KMS-11 (cell line): Measurements from ENCODE around the gene CALCB.
"Not testable (repeated sequence)": the region's sequence is repeated elsewhere in the genome, so short reads cannot be mapped to it uniquely, and the experiment has no call there.

Source experiments
- H2AFZ ChIP-seq: fragments of 200-600 bp; sonication (generic); 2 replicates; pipeline ENCODE4 v1.6.1; 2016; ENCODE audit warnings: antibody characterized with exemption, mixed run types, low read depth
- H3K27ac ChIP-seq: fragments of 200-600 bp; sonication (generic); 2 replicates; pipeline ENCODE4 v1.6.1; 2016; ENCODE audit warnings: mild to moderate bottlenecking, mixed run types
- H3K27me3 ChIP-seq: fragments of 200-600 bp; sonication (generic); 2 replicates; pipeline ENCODE4 v1.6.1; 2017; ENCODE audit warnings: mild to moderate bottlenecking, low read depth, mixed run types, moderate library complexity; ENCODE audit not compliant: insufficient read depth
- H3K36me3 ChIP-seq: fragments of 200-600 bp; sonication (generic); 2 replicates; pipeline ENCODE4 v1.6.1; 2017; ENCODE audit warnings: mild to moderate bottlenecking, mixed run types; ENCODE audit not compliant: insufficient read depth
- H3K4me1 ChIP-seq: fragments of 200-600 bp; sonication (generic); 2 replicates; pipeline ENCODE4 v1.6.1; 2016; ENCODE audit warnings: mild to moderate bottlenecking, low read depth, mixed run types; ENCODE audit not compliant: poor library complexity, severe bottlenecking
- H3K4me2 ChIP-seq: fragments of 200-600 bp; sonication (generic); 2 replicates; pipeline ENCODE4 v1.7.0; 2016; ENCODE audit warnings: mild to moderate bottlenecking, mixed run types
- H3K4me3 ChIP-seq: fragments of 200-600 bp; sonication (generic); IDR thresholded peaks from 2 replicates; pipeline ENCODE4 v1.6.1; 2017; ENCODE audit warnings: low read depth, low read length, mixed read lengths; ENCODE audit not compliant: insufficient read depth
- H3K79me2 ChIP-seq: fragments of 200-600 bp; sonication (generic); 2 replicates; pipeline ENCODE4 v1.6.1; 2016; ENCODE audit warnings: low read depth, mixed run types; ENCODE audit not compliant: insufficient read depth
- H3K9ac ChIP-seq: fragments of 200-600 bp; sonication (generic); 2 replicates; pipeline ENCODE4 v1.6.1; 2016; ENCODE audit warnings: mild to moderate bottlenecking, mixed run types
- H4K20me1 ChIP-seq: fragments of 200-600 bp; sonication (generic); 2 replicates; pipeline ENCODE4 v1.6.1; 2016; ENCODE audit warnings: mild to moderate bottlenecking, mixed run types; ENCODE audit not compliant: insufficient read depth
- CTCF ChIP-seq: fragments of 200-600 bp; sonication (generic); conservative IDR thresholded peaks from 2 replicates; pipeline ENCODE4 v1.6.1; 2017; ENCODE audit warnings: low read depth, mild to moderate bottlenecking, antibody characterized with exemption, low read length, moderate library complexity, mixed read lengths

The CALCB gene

DNA sequence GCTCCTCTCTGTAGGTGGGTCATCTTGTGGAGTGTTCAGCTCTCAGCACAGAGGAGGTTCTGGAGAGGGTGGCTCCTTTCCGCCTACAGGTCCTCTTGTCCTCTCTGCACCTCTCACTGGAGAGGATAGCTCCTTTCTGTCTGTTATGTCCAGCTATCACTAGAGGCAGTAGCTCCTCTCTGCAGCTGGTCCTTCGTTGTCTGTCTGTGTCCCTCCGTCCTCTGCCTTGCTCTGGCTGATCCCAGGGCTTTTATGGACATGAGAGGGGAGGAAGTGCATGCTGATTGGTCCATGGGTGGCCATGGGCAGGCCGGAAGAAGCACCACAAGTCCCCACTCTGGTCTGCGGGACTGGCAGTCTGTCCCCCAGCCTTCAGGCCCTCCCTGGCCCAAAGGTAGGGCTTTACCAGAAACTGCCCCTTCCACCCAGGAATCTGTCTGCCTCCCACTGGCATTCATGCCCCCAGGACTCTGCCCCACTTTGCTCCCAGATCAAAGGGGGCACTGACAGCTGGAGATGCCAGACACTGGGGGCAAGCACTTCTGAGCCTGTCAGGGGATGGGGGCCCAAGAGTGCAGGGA lies 38.6 kb upstream of the CALCB start:
- no peaks in the 10 kb centered on the region for H4K20me1 ChIP-seq
- no peak overlapping the region for H3K9ac ChIP-seq
- no peak overlapping the region for H3K27ac ChIP-seq
- H3K4me2 ChIP-seq = no peak overlapping the region
- no peak overlapping the region for H2AFZ ChIP-seq
- H3K36me3 ChIP-seq = no peaks in the 10 kb centered on the region
- no peaks in the 10 kb centered on the region for H3K27me3 ChIP-seq
- no peaks in the 10 kb centered on the region for H3K4me1 ChIP-seq
- H3K4me3 ChIP-seq = no peak overlapping the region
- H3K79me2 ChIP-seq = no peaks in the 10 kb centered on the region
- no peak for TF ChIP-seq CTCF

DNA sequence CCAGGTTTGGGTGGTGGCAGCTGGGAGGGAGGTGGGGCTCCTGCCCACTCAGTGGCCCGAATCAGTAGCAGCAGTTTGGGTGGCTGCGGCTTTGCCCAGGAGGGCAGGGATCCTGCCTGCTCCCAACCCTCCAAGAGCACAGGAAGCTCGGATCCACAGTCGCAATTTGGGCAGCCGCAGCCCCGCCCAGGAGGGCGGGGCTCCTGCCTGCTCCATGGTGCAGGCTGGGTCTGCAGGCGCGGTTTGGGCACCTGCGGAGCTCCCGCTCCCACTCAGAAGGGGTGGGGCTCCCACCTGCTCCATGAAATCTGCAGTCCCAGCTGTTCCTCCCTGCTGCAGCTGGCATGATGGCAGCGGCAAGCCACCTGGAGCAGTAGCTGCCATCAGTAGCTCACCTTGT lies 38.1 kb upstream of the CALCB start:
- Histone ChIP-seq H3K4me1 (no peaks in the 10 kb centered on the region), H2AFZ (no peak overlapping the region), H3K4me2 (no peak overlapping the region), H3K36me3 (no peaks in the 10 kb centered on the region), H3K79me2 (no peaks in the 10 kb centered on the region), H3K9ac (no peak overlapping the region), H3K27me3 (no peaks in the 10 kb centered on the region), H3K27ac (no peak overlapping the region), H4K20me1 (no peaks in the 10 kb centered on the region), H3K4me3 (no peak overlapping the region)
- no peak for TF ChIP-seq CTCF

GRCh38 chr11:15038963-15039362 lies 34.4 kb upstream of the CALCB start:
- TF ChIP-seq CTCF = no peak
- Histone ChIP-seq H4K20me1 (no peaks in the 10 kb centered on the region), H3K27ac (no peak overlapping the region), H3K79me2 (no peaks in the 10 kb centered on the region), H3K4me3 (no peak overlapping the region), H3K9ac (no peak overlapping the region), H3K4me2 (no peak overlapping the region), H3K27me3 (no peaks in the 10 kb centered on the region), H3K4me1 (no peaks in the 10 kb centered on the region), H2AFZ (no peak overlapping the region), H3K36me3 (no peaks in the 10 kb centered on the region)

DNA sequence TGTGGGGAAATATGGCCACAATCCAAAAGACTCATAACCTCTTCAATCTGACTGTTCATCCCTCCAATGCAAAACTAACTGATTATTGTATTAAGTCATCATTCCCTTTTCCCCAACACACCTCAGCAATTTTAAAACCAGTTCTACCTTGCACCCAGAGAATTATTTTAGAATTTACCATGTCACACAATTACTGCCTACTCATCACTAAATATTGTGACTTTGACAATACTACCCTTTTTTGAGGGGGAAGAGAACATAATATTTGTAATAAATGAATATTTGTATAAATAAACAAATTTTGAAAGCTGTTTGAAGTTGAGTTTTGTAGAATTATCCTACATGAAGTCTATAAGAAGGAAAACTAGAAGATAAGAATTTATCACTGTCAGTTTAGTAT lies 28.2 kb upstream of the CALCB start:
- Histone ChIP-seq H3K4me3 (no peak overlapping the region), H3K9ac (no peak overlapping the region), H3K79me2 (no peaks in the 10 kb centered on the region), H3K4me1 (no peaks in the 10 kb centered on the region), H3K4me2 (no peak overlapping the region), H3K27ac (no peak overlapping the region), H2AFZ (no peak overlapping the region), H4K20me1 (no peaks in the 10 kb centered on the region), H3K36me3 (no peaks in the 10 kb centered on the region), H3K27me3 (no peaks in the 10 kb centered on the region)
- TF ChIP-seq CTCF = no peak

- Histone ChIP-seq H3K9ac (no peak overlapping the region), H3K4me2 (no peak overlapping the region), H3K79me2 (no peaks in the 10 kb centered on the region), H3K27me3 (no peaks in the 10 kb centered on the region), H3K36me3 (no peaks in the 10 kb centered on the region), H3K4me3 (no peak overlapping the region), H2AFZ (no peak overlapping the region), H3K4me1 (no peaks in the 10 kb centered on the region), H3K27ac (no peak overlapping the region), H4K20me1 (no peaks in the 10 kb centered on the region)
- no peak for TF ChIP-seq CTCF
Observed at GRCh38 chr11:15045891-15046290, 27.5 kb upstream of the CALCB start.

DNA sequence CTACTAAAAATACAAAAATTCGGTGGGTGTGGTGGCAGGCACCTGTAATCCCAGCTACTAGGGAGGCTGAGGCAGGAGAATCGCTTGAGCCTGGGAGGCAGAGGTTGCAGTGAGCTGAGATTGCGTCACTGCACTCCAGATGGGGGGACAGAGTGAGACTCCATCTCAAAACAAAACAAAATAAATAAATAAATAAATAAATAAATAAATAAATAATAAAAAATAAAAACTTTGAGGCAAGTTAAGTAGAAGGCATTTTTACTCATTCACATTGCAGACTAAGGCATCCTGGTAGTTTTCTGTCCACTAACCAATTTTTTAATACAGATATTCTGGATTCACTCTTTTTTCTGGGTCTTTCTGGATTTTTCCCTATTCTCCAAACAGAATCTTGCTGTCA lies 26.7 kb upstream of the CALCB start:
- H4K20me1 ChIP-seq, H3K27ac ChIP-seq, H3K27me3 ChIP-seq, H3K36me3 ChIP-seq, H3K4me2 ChIP-seq, H2AFZ ChIP-seq, H3K4me3 ChIP-seq, H3K79me2 ChIP-seq, H3K4me1 ChIP-seq, H3K9ac ChIP-seq: not testable (repeated sequence)
